Parathyroid adenoma (tissue), 2 donors: ENCODE results near the gene ITPKB.

Experiments used
- H2AFZ ChIP-seq: fragments of 300-600 bp; sonication (generic); one replicate; pipeline ENCODE4 v1.7.0; 2017; ENCODE audit warnings: antibody characterized with exemption, mild to moderate bottlenecking
- H3K27ac ChIP-seq: fragments of 300-600 bp; sonication (generic); one replicate; pipeline ENCODE4 v1.7.0; 2017
- H3K27me3 ChIP-seq: fragments of 300-600 bp; sonication (generic); one replicate; pipeline ENCODE4 v1.7.0; 2017; ENCODE audit warnings: low read length; ENCODE audit not compliant: control insufficient read depth, insufficient read depth
- H3K36me3 ChIP-seq: fragments of 300-600 bp; sonication (generic); one replicate; pipeline ENCODE4 v1.7.0; 2017; ENCODE audit warnings: low read length; ENCODE audit not compliant: control insufficient read depth, insufficient read depth
- H3K4me1 ChIP-seq: fragments of 300-600 bp; sonication (generic); one replicate; pipeline ENCODE4 v1.7.0; 2017; ENCODE audit warnings: control low read depth
- H3K4me2 ChIP-seq: fragments of 300-600 bp; sonication (generic); one replicate; pipeline ENCODE4 v1.7.0; 2017; ENCODE audit warnings: low read length
- H3K4me3 ChIP-seq: fragments of 300-600 bp; sonication (generic); one replicate; pipeline ENCODE4 v1.7.0; 2017; ENCODE audit warnings: low read depth, low read length
- H3K79me2 ChIP-seq: fragments of 300-600 bp; sonication (generic); one replicate; pipeline ENCODE4 v1.7.0; 2017; ENCODE audit warnings: control low read depth
- H3K9ac ChIP-seq: fragments of 300-600 bp; sonication (generic); one replicate; pipeline ENCODE4 v1.7.0; 2017; ENCODE audit warnings: mild to moderate bottlenecking
- H3K9me3 ChIP-seq: fragments of 300-600 bp; sonication (generic); one replicate; pipeline ENCODE4 v1.7.0; 2017; ENCODE audit warnings: low read length; ENCODE audit not compliant: control insufficient read depth
- TF ChIP-seq, protein P1 (sequence below): fragments of 300-600 bp; sonication (generic); IDR thresholded peaks from one replicate; pipeline ENCODE4 v1.7.0; 2017; ENCODE audit warnings: antibody characterized with exemption, mild to moderate bottlenecking
- donor health status: primary hyperparathyroidism.

Gene ITPKB

DNA sequence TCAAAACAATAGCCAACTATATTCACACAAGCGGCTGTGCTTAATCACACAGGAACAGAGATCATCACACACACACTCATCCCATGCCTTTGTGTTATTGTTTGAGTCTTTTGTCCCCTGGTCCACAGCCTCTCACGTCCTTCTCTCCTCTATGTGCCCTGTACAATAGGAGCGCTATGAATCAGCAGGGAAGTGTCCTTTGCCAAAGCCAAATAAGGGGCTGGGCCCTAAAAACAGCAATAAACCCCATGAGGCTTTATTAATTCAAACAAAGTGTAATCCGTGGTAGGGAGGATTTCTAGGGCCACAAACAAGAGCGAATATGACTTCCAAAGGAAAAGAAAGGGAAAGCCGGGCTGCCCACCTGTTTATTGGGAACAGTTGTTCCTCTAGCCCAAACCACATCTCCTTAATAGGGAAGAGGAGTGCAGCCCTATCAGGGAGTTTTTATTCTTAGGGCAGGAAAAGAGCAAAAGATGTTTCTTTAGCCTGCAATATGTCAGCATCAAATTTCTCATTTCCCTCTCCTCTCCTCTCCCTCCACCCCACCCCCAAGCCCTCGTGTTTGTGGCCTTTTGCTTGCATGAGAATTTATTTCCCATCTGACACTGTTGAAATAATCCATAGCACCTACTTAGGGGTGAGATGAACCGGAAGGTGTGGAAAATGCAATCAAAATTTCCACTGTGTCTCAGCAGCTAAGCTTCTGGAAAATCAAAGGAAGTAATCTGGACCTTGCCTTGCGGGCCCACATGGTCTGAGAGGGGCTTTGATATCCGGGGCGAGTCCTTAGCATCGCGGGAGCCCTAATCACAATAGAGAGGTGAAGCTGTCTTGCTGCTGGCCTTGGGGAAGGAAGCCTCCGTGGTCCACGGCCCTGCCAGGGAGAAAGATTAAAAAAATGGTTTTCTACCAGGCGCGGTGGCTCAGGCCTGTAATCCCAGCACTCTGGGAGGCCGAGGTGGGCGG, 45.3 kb upstream of the ITPKB start:
- H3K4me3 ChIP-seq, result no peak overlapping the region
- no peak overlapping the region for H3K27ac ChIP-seq
- H3K9me3 ChIP-seq, result no peaks in the 10 kb centered on the region
- H3K27me3 ChIP-seq, result no peaks in the 10 kb centered on the region
- H3K4me2 ChIP-seq, result no peak overlapping the region
- no peaks in the 10 kb centered on the region for H3K79me2 ChIP-seq
- H2AFZ ChIP-seq, result no peak overlapping the region
- TF ChIP-seq, protein P1, sequence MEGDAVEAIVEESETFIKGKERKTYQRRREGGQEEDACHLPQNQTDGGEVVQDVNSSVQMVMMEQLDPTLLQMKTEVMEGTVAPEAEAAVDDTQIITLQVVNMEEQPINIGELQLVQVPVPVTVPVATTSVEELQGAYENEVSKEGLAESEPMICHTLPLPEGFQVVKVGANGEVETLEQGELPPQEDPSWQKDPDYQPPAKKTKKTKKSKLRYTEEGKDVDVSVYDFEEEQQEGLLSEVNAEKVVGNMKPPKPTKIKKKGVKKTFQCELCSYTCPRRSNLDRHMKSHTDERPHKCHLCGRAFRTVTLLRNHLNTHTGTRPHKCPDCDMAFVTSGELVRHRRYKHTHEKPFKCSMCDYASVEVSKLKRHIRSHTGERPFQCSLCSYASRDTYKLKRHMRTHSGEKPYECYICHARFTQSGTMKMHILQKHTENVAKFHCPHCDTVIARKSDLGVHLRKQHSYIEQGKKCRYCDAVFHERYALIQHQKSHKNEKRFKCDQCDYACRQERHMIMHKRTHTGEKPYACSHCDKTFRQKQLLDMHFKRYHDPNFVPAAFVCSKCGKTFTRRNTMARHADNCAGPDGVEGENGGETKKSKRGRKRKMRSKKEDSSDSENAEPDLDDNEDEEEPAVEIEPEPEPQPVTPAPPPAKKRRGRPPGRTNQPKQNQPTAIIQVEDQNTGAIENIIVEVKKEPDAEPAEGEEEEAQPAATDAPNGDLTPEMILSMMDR, result no peak
- H3K4me1 ChIP-seq, result no peaks in the 10 kb centered on the region
- H3K9ac ChIP-seq, result no peak overlapping the region
- H3K36me3 ChIP-seq, result no peaks in the 10 kb centered on the region

DNA sequence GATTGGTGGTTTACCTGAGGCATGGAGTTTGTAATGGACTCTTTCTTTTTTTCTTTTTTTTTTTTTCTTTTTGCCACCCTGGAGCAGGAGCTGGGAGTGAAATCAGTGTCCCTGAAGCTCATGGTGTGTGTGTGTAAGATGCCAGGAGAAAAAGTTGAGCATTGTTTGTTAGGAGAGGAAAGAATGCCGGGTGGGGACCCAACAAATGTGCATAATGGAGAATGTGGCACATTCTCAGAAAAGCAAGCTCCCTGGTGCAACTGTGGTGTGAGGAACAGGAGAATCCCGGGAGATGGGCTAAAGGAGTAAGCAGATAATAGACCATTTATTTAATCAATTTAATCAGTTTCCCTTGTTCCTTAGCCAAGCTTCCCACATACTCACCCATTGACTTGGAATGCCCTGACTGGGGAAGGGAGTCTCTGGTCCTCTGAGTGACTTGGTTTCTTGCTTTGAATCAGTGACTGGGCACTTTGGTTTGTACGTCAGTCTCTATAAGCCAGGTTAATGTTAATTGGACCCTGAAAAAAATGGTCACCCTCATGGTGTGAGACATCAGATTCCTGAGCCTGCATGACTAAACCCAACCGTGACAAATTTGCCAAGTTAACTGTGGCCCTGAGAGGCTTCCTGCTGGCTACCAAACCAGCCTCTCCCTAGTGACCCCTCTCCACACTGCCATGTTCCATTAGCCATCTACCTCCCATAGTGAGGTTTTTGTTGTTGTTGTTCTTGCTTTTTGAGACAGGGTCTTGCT, 43.9 kb upstream of the ITPKB start:
- Histone ChIP-seq H2AFZ (no peak overlapping the region), H3K4me2 (no peak overlapping the region), H3K27ac (no peak overlapping the region), H3K9ac (no peak overlapping the region), H3K4me1 (no peaks in the 10 kb centered on the region), H3K4me3 (no peak overlapping the region), H3K27me3 (no peaks in the 10 kb centered on the region), H3K9me3 (no peaks in the 10 kb centered on the region), H3K79me2 (no peaks in the 10 kb centered on the region), H3K36me3 (no peaks in the 10 kb centered on the region)
- TF ChIP-seq, protein P1, result no peak

DNA sequence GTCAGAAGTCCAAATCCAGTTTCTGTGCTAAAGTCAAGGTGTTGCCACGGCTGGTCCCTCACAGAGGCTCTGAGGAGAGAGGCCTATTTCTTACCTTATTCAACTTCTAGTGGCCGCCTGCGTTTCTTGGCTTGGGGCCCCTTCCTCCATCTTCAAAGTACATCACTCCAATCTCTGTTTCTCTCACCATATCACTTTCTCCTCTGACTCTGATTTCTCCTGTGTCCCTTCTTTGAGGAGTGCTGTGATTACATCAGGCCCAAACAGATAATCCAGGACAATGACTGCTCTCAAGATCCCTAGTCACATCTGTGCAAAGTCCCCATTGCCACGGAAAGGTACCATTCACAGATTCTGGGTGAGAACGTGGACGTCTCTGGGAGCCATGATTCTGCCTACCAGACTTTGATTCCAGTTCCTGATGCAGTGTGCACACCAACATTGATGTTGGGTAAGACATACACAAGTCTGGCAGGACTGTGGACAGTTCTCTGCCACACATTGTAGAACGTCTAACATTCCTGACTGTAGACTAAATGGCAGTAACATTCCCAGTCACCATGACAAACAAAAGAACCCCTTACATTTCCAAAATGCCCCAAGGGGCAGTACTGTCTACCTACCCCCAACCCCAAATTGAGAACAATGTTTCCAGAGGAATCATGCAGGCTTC, 43.0 kb upstream of the ITPKB start:
- Histone ChIP-seq H3K4me2 (no peak overlapping the region), H3K27ac (no peak overlapping the region), H3K9ac (no peak overlapping the region), H3K9me3 (no peaks in the 10 kb centered on the region), H3K4me1 (no peaks in the 10 kb centered on the region), H3K36me3 (no peaks in the 10 kb centered on the region), H3K27me3 (no peaks in the 10 kb centered on the region), H3K79me2 (no peaks in the 10 kb centered on the region), H2AFZ (no peak overlapping the region), H3K4me3 (no peak overlapping the region)
- TF ChIP-seq, protein P1, result no peak

DNA sequence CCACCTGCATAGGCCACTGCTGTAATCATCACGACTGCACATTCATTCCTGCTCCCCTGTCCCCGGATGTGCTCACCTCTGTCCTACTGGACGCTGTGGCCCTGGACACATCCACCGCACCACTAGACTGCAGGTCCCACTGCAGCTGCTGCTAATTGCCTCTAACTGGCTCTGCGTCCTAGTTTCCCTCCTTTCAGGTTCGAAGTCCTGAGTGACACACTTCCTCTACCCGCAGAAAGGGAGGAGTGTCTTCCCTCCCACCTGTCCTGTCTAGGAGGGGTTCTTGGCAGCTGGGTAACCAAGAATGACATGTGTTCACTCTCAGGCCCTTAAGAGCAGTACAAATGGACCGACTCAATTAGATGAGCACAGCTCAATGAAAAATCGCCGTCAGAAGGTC, 40.5 kb upstream of the ITPKB start:
- Histone ChIP-seq H3K4me1 (no peaks in the 10 kb centered on the region), H3K9me3 (no peaks in the 10 kb centered on the region), H3K79me2 (no peaks in the 10 kb centered on the region), H3K4me2 (no peak overlapping the region), H3K36me3 (no peaks in the 10 kb centered on the region), H3K27ac (no peak overlapping the region), H3K9ac (no peak overlapping the region), H3K27me3 (no peaks in the 10 kb centered on the region), H3K4me3 (no peak overlapping the region), H2AFZ (no peak overlapping the region)
- TF ChIP-seq, protein P1, result no peak
